Smooth muscle cell of the pulmonary artery (primary cell): ENCODE results near the gene RABIF. TPM values are rescaled to one million over a fixed set of nuclear protein-coding genes. Genes with fewer than 3 reads are reported as not detected.

Experiments
- total RNA-seq: library from RNA; depleted of rRNA; stranded (reverse); fragments of >200 nt; gene quantifications from 2 replicates; pipeline ENCODE4 v1.2.3, GENCODE V29; 2014

Gene RABIF
- 4.9 and 5.8 TPM in 2 replicates for total RNA-seq

DNA sequence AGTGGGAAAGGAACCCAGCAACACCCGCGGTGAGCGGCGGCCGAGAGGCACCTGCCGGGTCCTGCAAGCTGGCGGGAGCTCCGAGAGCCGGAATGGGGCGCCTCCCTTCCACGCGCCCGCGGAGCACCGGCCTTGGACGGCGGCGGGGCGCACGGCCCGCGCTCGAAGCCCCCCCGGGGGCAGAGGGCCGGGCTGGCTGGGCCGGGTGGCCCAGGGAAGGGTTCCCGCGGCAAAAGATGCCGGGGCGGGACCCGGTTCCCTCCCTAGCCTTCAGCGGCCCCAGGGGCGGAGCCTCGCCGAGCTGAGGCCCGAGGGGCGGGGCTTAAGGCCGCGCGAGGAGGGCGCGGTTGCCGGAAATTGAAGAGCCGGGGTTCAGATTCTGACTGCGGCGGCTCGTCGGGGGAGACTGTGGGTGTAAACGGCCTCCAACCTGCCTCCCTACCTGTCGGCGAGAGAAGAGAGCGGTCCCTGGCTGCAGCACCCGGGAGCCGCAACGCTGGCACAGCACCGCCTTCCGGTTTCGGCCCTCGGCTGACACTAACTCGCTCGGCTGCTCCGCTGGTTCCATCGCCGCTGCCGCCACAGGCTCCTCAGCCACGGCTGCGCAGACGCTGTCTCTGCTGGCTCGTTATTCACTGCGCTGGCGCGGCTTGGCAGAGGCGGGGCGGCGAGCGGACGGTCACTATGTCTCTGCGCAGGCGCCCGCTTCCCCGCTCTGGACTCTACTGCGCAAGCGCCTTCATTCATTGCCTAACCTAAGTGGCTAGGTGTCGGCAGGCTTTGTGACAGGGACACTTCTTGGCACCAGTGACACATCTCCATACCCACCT, at the start of gene RABIF:
Gene RABIF, minus strand, starts transcription at position 619 of the 830 bp plus-strand sequence. Its CDS starts 51 bp downstream, at position 568.

DNA sequence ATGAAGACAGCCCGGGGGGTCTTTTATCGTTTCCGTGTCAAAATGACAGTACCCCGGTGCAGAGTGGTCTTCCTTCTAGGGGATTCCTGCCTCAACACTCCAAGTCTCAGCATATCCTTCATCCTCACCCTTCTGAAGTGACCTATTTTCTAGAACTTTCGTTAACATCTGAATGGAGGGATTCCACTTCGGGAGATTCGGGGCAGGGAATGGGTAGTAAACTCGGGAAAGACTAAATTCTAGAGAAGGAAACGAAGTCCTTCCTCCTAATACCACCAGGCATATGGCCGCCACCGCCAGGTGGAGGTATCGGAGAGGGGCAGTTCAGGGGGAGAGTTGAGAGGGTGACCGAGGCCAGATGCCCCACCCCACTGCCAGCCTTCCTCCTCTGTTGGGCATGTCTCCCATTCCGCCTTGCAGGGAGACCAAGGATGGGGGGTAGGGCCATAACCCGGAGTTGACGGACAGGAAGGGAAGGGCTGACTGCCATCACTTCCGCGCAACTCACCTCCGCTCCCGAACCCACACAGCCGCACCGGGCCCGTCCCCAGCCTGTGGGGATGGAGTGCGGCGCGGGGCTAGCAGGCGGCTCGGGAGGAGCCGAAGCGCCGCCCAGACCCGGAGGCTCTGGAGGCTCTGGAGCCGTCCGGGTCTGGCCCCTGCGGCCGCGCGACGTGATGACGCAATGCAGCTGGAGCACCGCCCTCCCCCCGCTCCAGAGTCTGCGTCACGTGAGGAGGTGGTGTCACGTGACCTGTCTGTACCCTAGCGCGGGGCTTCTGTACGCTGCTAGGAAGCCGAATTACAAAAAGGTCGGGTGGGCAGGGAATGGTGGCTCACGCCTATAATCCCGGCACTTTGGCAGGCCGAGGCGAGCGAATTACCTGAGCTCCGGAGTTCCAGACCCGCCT, 37.9 kb upstream of the RABIF start, which contains the start of gene KLHL12:
Gene KLHL12, minus strand, starts transcription at position 654 of the 911 bp plus-strand sequence. CDS start 2,072 bp downstream, outside the sequence.

Other genes with a start within 250 kb of the RABIF start
- under 0.01 TPM in 1 of 2 replicates, not detected in the other for gene SYT2, start 178.7 kb downstream of the RABIF start, total RNA-seq
- 99.0 and 121 TPM in 2 replicates for gene KDM5B, start 80.7 kb downstream of the RABIF start, total RNA-seq
- 0.85 and 1.7 TPM in 2 replicates for gene PCAT6, start 78.2 kb downstream of the RABIF start, total RNA-seq
- gene KLHL12, start 38.1 kb upstream of the RABIF start, total RNA-seq: 30.2 and 36.0 TPM in 2 replicates
- 134 and 155 TPM in 2 replicates for gene ADIPOR1, start 69.2 kb upstream of the RABIF start, total RNA-seq
- 62.8 and 77.8 TPM in 2 replicates for gene CYB5R1, start 78.1 kb upstream of the RABIF start, total RNA-seq
- gene TMEM183A, start 118.2 kb upstream of the RABIF start, total RNA-seq: 72.2 and 81.8 TPM in 2 replicates
- 32.2 and 39.6 TPM in 2 replicates for gene PPFIA4, start 137.3 kb upstream of the RABIF start, total RNA-seq
- gene MYOG, start 196.9 kb upstream of the RABIF start, total RNA-seq: not detected in 2 replicates
- gene ADORA1, start 238.6 kb upstream of the RABIF start, total RNA-seq: 0.65 and 0.96 TPM in 2 replicates